Endothelial cell (in vitro differentiated cells): ENCODE results near the gene OR51B4. TPM values are rescaled to one million over a fixed set of nuclear protein-coding genes. Genes with fewer than 3 reads are reported as not detected.
"Not testable (repeated sequence)": the region's sequence is repeated elsewhere in the genome, so short reads cannot be mapped to it uniquely, and the experiment has no call there.

ENCODE experiments used
- DNase-seq: peaks from one replicate; pipeline ENCODE4 v3.0.0; 2021; ENCODE audit warnings: low spot score
- H3K27ac Mint-ChIP-seq: one replicate; pipeline ENCODE4 v1.8.0; 2021; ENCODE audit warnings: mixed read lengths, inconsistent platforms; ENCODE audit not compliant: unreplicated experiment
- H3K27me3 Mint-ChIP-seq: one replicate; pipeline ENCODE4 v1.8.0; 2021; ENCODE audit warnings: mild to moderate bottlenecking, moderate library complexity, mixed read lengths, inconsistent platforms; ENCODE audit not compliant: unreplicated experiment
- H3K36me3 Mint-ChIP-seq: one replicate; pipeline ENCODE4 v1.8.0; 2021; ENCODE audit warnings: mild to moderate bottlenecking, low read depth, mixed read lengths, inconsistent platforms; ENCODE audit not compliant: unreplicated experiment
- H3K4me1 Mint-ChIP-seq: one replicate; pipeline ENCODE4 v1.8.0; 2021; ENCODE audit warnings: mild to moderate bottlenecking, mixed read lengths, inconsistent platforms; ENCODE audit not compliant: unreplicated experiment
- H3K4me3 Mint-ChIP-seq: one replicate; pipeline ENCODE4 v1.8.0; 2021; ENCODE audit warnings: mild to moderate bottlenecking, mixed read lengths, inconsistent platforms; ENCODE audit not compliant: unreplicated experiment
- H3K9me3 Mint-ChIP-seq: one replicate; pipeline ENCODE4 v1.8.0; 2021; ENCODE audit warnings: mixed read lengths, inconsistent platforms; ENCODE audit not compliant: unreplicated experiment
- CTCF ChIP-seq: fragments of 200-600 bp; sonication (generic); IDR thresholded peaks from one replicate; pipeline ENCODE4 v1.5.0; 2021; ENCODE audit warnings: antibody characterized with exemption; ENCODE audit not compliant: unreplicated experiment
- total RNA-seq: library from RNA; stranded (reverse); fragmentation: NEBNext Ultra II Directional; extraction: Animal tissue kit (Norgen Biotek cat#: 25700); gene quantifications from one replicate; pipeline ENCODE4 v1.2.1, GENCODE V29; 2021; ENCODE audit not compliant: unreplicated experiment

Gene OR51B4
- total RNA-seq, 1 donor from 2014 or later, result 0.49 TPM

- no peak for DNase-seq
- no peaks in the 10 kb centered on the region for H3K4me1 Mint-ChIP-seq
Observed at GRCh38 chr11:5343474-5344335, 42.0 kb upstream of the OR51B4 start, which contains the start of gene OR51B5. Gene OR51B5, minus strand, starts transcription at chr11:5343524. Its CDS starts 0 bp downstream, at chr11:5343524.

GRCh38 chr11:5339771-5340322 lies 38.1 kb upstream of the OR51B4 start:
- peaks cover 6% of the 10 kb centered on the region for H3K27me3 Mint-ChIP-seq
- no peak for TF ChIP-seq CTCF
- DNase-seq, result no peak

More at GRCh38 chr11:5343474-5344335, 42.0 kb upstream of the OR51B4 start, which contains the start of gene OR51B5:
- Mint-ChIP-seq H3K36me3 (no peaks in the 10 kb centered on the region), H3K4me3 (no peak within 1 kb of the TSS), H3K27me3 (no peaks in the 10 kb centered on the region), H3K9me3 (no peaks in the 10 kb centered on the region), H3K27ac (no peak within 1 kb of the TSS)
- no peak for TF ChIP-seq CTCF

GRCh38 chr11:5337253-5337652 lies 35.5 kb upstream of the OR51B4 start:
- H3K9me3 Mint-ChIP-seq, H3K4me3 Mint-ChIP-seq, H3K27me3 Mint-ChIP-seq, H3K27ac Mint-ChIP-seq, H3K4me1 Mint-ChIP-seq, H3K36me3 Mint-ChIP-seq, DNase-seq: not testable (repeated sequence)

More at GRCh38 chr11:5339771-5340322, 38.1 kb upstream of the OR51B4 start:
- Mint-ChIP-seq H3K4me1 (no peaks in the 10 kb centered on the region), H3K27ac (no peak overlapping the region), H3K4me3 (no peak overlapping the region), H3K36me3 (no peaks in the 10 kb centered on the region), H3K9me3 (no peaks in the 10 kb centered on the region)

- Mint-ChIP-seq H3K27me3 (peaks cover 6% of the 10 kb centered on the region), H3K4me1 (no peaks in the 10 kb centered on the region), H3K4me3 (no peak overlapping the region), H3K27ac (no peak overlapping the region), H3K36me3 (no peaks in the 10 kb centered on the region), H3K9me3 (no peaks in the 10 kb centered on the region)
- no peak for DNase-seq
- no peak for TF ChIP-seq CTCF
Observed at GRCh38 chr11:5336331-5336730, 34.6 kb upstream of the OR51B4 start.

- no peak overlapping the region for H3K4me3 Mint-ChIP-seq
Observed at GRCh38 chr11:5335170-5335569, 33.4 kb upstream of the OR51B4 start.

More at GRCh38 chr11:5335170-5335569, 33.4 kb upstream of the OR51B4 start:
- Mint-ChIP-seq H3K36me3 (no peaks in the 10 kb centered on the region), H3K4me1 (no peaks in the 10 kb centered on the region), H3K9me3 (no peaks in the 10 kb centered on the region), H3K27ac (no peak overlapping the region), H3K27me3 (peaks cover 6% of the 10 kb centered on the region)
- DNase-seq, result no peak
- no peak for TF ChIP-seq CTCF
